Stimulated activated CD4-positive, alpha-beta T cell treated with anti-CD3 and anti-CD28 coated beads, Interleukin-2, amount 100 ng/mL, for 4 hours (primary cell): ENCODE data around the gene CCPG1.

Experiments used
- DNase-seq: peaks from one replicate; pipeline ENCODE4 v3.0.0-alpha.2; 2020; ENCODE audit warnings: low read depth

The CCPG1 gene

DNA sequence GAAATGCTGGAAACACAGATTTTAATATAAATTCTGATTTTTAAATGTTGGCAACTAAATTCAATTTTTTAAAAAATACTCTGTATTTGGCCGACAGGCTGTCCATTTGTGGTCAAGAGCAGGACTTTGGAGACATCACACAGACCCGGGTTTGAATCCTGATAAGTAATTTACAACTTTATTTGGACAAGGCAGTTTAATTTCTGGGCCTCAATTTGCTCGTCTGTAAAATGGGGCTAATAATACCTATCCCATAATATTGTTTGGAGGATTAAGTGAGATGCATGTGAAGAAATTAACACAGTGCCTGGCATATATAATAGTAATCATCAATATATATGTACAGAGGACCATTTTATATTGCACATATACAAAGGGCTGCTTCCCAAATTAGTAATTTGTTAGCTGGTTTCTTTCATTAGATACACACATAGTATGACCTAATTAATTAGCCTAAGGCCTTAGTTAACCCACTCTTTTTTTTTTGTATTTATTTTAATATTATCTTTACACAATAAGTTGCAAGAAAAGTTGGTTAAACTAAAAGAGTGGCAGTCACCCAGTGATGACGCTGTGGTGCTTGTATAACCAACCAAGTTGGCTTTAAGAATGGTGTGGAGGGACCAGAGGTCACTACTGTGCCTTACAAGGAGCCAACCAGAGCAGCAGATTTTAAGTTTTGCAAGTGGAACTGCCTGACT lies 88.5 kb downstream of the CCPG1 start:
- no peak for DNase-seq

DNA sequence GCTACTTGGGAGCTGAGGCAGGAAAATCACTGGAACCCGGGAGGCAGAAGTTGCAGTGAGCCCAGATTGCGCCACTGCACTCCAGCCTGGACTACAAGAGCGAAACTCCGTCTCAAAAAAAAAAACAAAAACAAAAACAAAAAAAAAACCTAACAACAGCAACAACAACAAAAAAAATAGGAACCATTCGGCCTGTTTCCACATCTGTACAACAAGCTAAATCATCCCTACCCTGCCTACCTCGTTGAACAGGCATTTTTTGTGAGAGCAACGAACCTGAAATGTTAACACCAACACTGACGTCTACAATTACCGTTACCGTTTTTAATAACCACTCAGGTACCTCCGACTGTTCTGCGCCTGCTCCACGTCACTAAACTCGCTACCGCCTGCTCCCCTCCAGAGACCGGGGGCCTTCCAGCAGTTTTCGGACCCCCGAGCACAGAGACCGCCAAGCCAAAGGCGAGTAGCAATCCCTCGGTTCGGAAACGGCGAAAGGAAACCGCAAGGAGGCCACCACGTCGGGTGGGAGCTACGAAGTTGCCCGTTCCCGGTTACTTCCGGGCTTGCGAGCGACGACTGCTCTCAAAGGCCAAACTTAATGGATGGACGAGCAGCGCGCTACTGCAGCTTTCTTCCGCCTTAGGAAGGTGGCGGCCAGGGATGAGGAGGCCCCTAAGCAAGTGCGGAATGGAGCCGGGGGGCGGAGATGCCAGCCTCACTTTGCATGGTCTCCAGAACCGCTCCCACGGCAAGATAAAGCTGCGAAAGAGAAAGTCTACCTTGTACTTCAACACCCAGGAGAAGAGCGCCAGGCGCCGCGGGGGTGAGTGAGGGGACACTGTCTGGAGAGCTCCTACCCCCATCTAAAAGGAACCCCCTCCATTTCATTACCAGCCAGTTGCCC lies 89.3 kb downstream of the CCPG1 start, which contains the start of the genes PIGB and PIGBOS1:
TSS of gene PIGB (plus strand) at position 635 of the 907 bp plus-strand sequence. CDS start at position 664, 29 bp downstream.
TSS of gene PIGBOS1 (minus strand) at position 536 of the 907 bp plus-strand sequence. CDS start 1,331 bp downstream, outside the sequence.
- peak; percentile 56 for DNase-seq
